DND-41 (cell line): ENCODE data around the gene THAP2.
"Not testable (repeated sequence)": the region's sequence is repeated elsewhere in the genome, so short reads cannot be mapped to it uniquely, and the experiment has no call there.

Experiments
- ATAC-seq: fragments of 200-7000 bp; cut with Tn5 transposase; 3 replicates; pipeline ENCODE4 v1.9.1; 2021; ENCODE audit warnings: low read depth; ENCODE audit not compliant: insufficient read depth
- DNase-seq: peaks from one replicate; pipeline ENCODE4 v3.0.0-alpha.2; 2020
- H2AFZ ChIP-seq: 2 replicates; pipeline ENCODE4 v1.6.0; 2012; ENCODE audit warnings: low read depth, low read length
- H3K27ac ChIP-seq: 2 replicates; pipeline ENCODE4 v1.5.1; 2012; ENCODE audit warnings: low read length, inconsistent platforms
- H3K27me3 ChIP-seq: fragments of 200-600 bp; sonication (generic); 2 replicates; pipeline ENCODE4 v1.6.0; 2012; ENCODE audit warnings: low read length, mild to moderate bottlenecking, inconsistent platforms; ENCODE audit not compliant: insufficient read depth, poor library complexity
- H3K36me3 ChIP-seq: 2 replicates; pipeline ENCODE4 v1.5.1; 2012; ENCODE audit warnings: low read length, inconsistent platforms; ENCODE audit not compliant: insufficient read depth
- H3K4me1 ChIP-seq: 2 replicates; pipeline ENCODE4 v1.5.1; 2012; ENCODE audit warnings: mild to moderate bottlenecking, low read length; ENCODE audit not compliant: insufficient read depth
- H3K4me2 ChIP-seq: 2 replicates; pipeline ENCODE4 v1.6.0; 2012; ENCODE audit warnings: mild to moderate bottlenecking, moderate library complexity, low read length, inconsistent platforms; ENCODE audit not compliant: insufficient read depth
- H3K4me3 ChIP-seq, 2 experiments: fragments of 200-600 bp in 1 of 2; shearing (Covaris generic) in 1 of 2; 2 replicates each; pipeline ENCODE4 v1.5.1; 2012 to 2016; ENCODE audit warnings: inconsistent platforms in 2 of 2, low read length in 2 of 2, mild to moderate bottlenecking in 2 of 2, low read depth in 1 of 2, moderate library complexity in 1 of 2
- H3K79me2 ChIP-seq: 2 replicates; pipeline ENCODE4 v1.6.0; 2012; ENCODE audit warnings: low read length, inconsistent platforms; ENCODE audit not compliant: insufficient read depth
- H3K9ac ChIP-seq: 2 replicates; pipeline ENCODE4 v1.6.0; 2012; ENCODE audit warnings: low read depth, mild to moderate bottlenecking, inconsistent platforms, low read length, moderate library complexity
- H3K9me3 ChIP-seq: 2 replicates; pipeline ENCODE4 v1.5.1; 2012; ENCODE audit warnings: low read length, moderate library complexity, mild to moderate bottlenecking, inconsistent platforms; ENCODE audit not compliant: insufficient read depth, severe bottlenecking
- H4K20me1 ChIP-seq: 2 replicates; pipeline ENCODE4 v1.6.0; 2012; ENCODE audit warnings: low read length; ENCODE audit not compliant: insufficient read depth
- CTCF ChIP-seq: IDR thresholded peaks from 2 replicates; pipeline ENCODE4 v1.5.1; 2012; ENCODE audit warnings: borderline replicate concordance, low read length, moderate library complexity, mild to moderate bottlenecking; ENCODE audit not compliant: poor library complexity, severe bottlenecking; ENCODE audit errors: extremely low read depth
- EZH2 ChIP-seq: IDR thresholded peaks from 3 replicates; pipeline ENCODE4 v1.6.1; 2012; ENCODE audit warnings: borderline replicate concordance, low read depth, mild to moderate bottlenecking, moderate library complexity, low read length, inconsistent platforms; ENCODE audit not compliant: severe bottlenecking

Gene THAP2

GRCh38 chr12:71685914-71686657 lies 22.0 kb downstream of the THAP2 start, which contains the start of gene TMEM19:
Gene TMEM19 (plus strand): TSS chr12:71686082. CDS start chr12:71686681, 599 bp downstream.
- peak within 1 kb of the TSS; percentile 88 for H3K27ac ChIP-seq
- no peaks in the 10 kb centered on the region for H3K9me3 ChIP-seq
- peaks cover 35% of the 10 kb centered on the region for H3K79me2 ChIP-seq
- ATAC-seq (peak; percentile 95), DNase-seq (peak; percentile 85)
- peak within 1 kb of the TSS; percentile 88 for H2AFZ ChIP-seq
- peaks cover 50% of the 10 kb centered on the region for H3K4me1 ChIP-seq
- no peaks in the 10 kb centered on the region for H3K27me3 ChIP-seq
- H3K9ac ChIP-seq: peak within 1 kb of the TSS; percentile 87
- peak; percentile 20 for TF ChIP-seq CTCF
- TF ChIP-seq EZH2: no peak
- peak within 1 kb of the TSS; percentile 70 to 84 for H3K4me3 ChIP-seq
- peak within 1 kb of the TSS; percentile 93 for H3K4me2 ChIP-seq
- H3K36me3 ChIP-seq: 0 out of 2 replicates have a peak, but pooled peaks cover 6% of the 10 kb centered on the region
- H4K20me1 ChIP-seq: no peaks in the 10 kb centered on the region

DNA sequence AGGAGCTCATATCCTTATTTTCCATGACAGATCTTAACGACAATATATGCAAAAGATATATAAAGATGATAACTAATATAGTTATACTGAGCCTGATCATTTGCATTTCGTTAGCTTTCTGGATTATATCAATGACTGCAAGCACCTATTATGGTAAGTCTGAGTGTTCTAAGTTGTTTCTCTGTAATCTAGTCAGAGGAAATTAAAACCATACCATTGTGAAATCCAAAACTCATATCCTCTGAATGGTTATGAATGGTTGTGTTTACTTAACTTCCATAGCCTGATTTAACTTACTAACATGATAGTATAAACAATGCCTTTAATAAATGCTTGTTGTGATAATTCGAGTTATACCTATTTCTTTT lies 22.5 kb downstream of the THAP2 start:
- peaks cover 35% of the 10 kb centered on the region for H3K79me2 ChIP-seq
- peak overlapping the region; percentile 93 for H3K4me2 ChIP-seq
- H4K20me1 ChIP-seq: no peaks in the 10 kb centered on the region
- H3K4me1 ChIP-seq: peaks cover 50% of the 10 kb centered on the region
- no peak for TF ChIP-seq CTCF
- no peak for TF ChIP-seq EZH2
- ATAC-seq: no peak
- H3K36me3 ChIP-seq: peaks cover 6% of the 10 kb centered on the region; the same call in 1 of the 2 replicates
- H3K9ac ChIP-seq: peak overlapping the region; percentile 87
- no peaks in the 10 kb centered on the region for H3K27me3 ChIP-seq
- peak overlapping the region; percentile 88 for H2AFZ ChIP-seq
- DNase-seq: no peak
- H3K4me3 ChIP-seq: peak overlapping the region; percentile 70 to 84
- H3K27ac ChIP-seq: peak overlapping the region; percentile 88
- H3K9me3 ChIP-seq: no peaks in the 10 kb centered on the region

GRCh38 chr12:71687172-71687571 lies 23.1 kb downstream of the THAP2 start:
- H3K4me3 ChIP-seq: peak overlapping the region; percentile 70 to 84; a peak in 3 of 4 replicates
- not testable (repeated sequence) for ATAC-seq, DNase-seq, H3K9me3 ChIP-seq, H3K27ac ChIP-seq, H2AFZ ChIP-seq, H4K20me1 ChIP-seq, H3K27me3 ChIP-seq
- peak overlapping the region; percentile 87 for H3K9ac ChIP-seq
- peak overlapping the region; percentile 93 for H3K4me2 ChIP-seq
- peaks cover 11% of the 10 kb centered on the region; the same call in 1 of the 2 replicates for H3K36me3 ChIP-seq
- H3K4me1 ChIP-seq: peaks cover 50% of the 10 kb centered on the region
- peaks cover 35% of the 10 kb centered on the region for H3K79me2 ChIP-seq

DNA sequence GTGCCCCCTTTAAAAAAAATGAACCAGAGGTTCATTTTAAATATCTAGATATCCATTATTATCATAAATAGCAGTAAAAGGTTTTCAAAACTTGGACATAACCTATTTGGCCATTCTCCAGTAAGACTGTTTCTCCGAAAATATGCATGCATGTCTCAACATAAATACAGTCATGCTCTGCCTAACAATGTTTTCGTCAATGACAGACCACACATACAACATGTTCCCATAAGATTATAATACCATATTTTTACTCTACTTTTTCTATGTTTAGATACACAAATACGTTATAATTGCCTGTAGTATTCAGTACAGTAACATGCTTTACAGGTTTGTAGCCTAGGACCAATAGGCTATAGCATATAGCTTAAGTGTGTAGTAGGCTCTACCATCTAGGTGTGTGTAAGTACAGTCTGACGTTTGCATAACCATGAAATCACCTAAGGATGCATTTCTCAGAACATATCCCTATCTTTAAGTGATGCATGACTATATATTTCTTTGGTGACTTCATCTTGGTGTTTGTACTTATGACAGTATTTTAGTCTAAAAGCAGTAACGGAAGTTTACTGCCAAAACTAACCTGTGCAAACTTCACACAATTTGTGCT lies 25.0 kb downstream of the THAP2 start:
- H3K27ac ChIP-seq: no peak overlapping the region
- peak overlapping the region; percentile 93 for H3K4me2 ChIP-seq
- no peak overlapping the region for H2AFZ ChIP-seq
- H3K9ac ChIP-seq: 0 out of 2 replicates have a peak overlapping the region, but pooled peaks have one; percentile 87
- H3K4me3 ChIP-seq: peak overlapping the region in 1 of 2 experiments; percentile 70; a peak in 1 of 4 replicates
- no peaks in the 10 kb centered on the region for H3K27me3 ChIP-seq
- H3K4me1 ChIP-seq: peaks cover 49% of the 10 kb centered on the region
- no peaks in the 10 kb centered on the region for H3K9me3 ChIP-seq
- ATAC-seq (no peak), DNase-seq (no peak)
- H3K36me3 ChIP-seq: peaks cover 17% of the 10 kb centered on the region; the same call in 1 of the 2 replicates
- H4K20me1 ChIP-seq: no peaks in the 10 kb centered on the region
- H3K79me2 ChIP-seq: peaks cover 38% of the 10 kb centered on the region
- TF ChIP-seq EZH2 (no peak), CTCF (no peak)
